GM19193 (cell line): ENCODE results near the gene MIPOL1.

Experiments
- POLR2A ChIP-seq: IDR thresholded peaks from 4 replicates; pipeline ENCODE4 v1.6.1; 2011; ENCODE audit not compliant: insufficient read depth, insufficient read length; ENCODE audit errors: extremely low read depth

Gene MIPOL1

DNA sequence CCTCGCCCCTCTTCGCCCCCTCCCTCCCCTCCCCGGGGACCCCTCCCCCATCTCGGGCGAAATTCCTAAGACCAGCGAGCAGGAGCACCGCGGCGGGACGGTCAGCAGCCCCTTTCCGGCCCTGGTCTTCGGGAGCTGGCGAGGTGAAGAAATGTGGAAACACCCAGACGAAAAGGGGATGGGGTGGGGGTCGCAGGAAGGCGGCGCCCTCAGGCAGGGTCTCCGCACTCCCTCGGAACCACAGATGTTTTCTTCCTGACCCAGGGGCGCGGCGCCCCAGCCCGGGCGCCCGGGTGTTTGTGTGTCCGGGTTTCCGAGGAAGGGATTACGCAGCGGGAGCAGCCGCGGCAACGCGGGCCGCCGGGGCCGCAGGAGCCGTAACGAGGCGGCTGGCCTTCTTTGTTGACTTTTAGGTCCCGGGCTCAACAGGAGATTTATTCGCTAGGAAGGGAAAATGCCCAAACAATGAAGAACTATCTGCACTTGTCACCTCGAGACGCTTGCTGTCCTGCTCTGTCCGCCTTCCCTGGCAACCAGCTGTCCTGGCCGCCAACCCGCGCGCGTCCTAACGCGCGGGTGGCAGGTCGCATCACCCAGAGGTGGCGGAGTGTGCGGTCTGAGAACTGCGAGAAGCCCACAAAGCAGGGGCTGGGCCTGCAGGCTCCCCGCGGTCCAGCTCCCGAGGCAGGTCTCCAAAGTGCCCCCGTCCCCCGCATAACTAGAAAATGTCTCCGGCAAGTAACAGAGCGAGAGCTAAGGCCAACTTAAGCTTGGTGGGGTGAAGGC, 390.3 kb downstream of the MIPOL1 start:
- no peak for TF ChIP-seq POLR2A

- no peak for TF ChIP-seq POLR2A
Observed at GRCh38 chr14:37588667-37588955, 390.9 kb downstream of the MIPOL1 start.

- no peak for TF ChIP-seq POLR2A
Observed at GRCh38 chr14:37588956-37589714, 391.4 kb downstream of the MIPOL1 start.

GRCh38 chr14:37589715-37590427, 392.1 kb downstream of the MIPOL1 start:
- no peak for TF ChIP-seq POLR2A

DNA sequence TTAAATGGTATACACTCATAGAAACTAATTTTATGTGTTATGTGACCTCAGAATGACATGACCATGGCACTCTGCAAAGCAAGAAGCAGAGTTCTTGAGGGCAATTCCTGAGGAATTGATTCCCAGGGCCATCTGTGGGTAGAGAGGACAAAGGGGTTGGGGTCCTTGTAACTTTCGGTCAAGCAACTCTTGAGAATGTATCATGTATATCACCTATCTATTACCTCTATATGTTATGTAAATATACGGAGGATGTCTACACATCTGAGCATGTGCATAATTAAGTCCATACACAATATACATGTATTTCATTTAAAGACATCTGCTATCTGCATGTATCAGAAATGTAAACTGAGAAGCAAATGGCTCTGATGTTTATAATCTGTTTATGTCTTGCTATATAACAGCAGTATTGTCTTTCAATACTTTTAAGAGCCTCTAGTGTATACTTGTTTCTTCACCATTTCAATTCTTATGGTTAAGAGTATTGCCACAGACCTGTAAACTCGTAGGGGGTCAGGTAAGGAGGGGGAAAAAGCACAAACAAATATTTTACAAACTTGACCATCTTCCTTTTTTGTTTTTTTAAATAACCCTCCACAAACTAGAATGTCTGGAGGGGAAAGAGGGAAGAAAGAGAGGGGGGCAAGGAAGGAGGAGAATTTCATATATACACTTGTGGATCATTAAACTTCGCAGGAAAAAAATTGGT, 392.8 kb downstream of the MIPOL1 start:
- no peak for TF ChIP-seq POLR2A

GRCh38 chr14:37591311-37591940, 393.7 kb downstream of the MIPOL1 start:
- TF ChIP-seq POLR2A, result no peak

- TF ChIP-seq POLR2A, result no peak
Observed at GRCh38 chr14:37591941-37592481, 394.3 kb downstream of the MIPOL1 start.

DNA sequence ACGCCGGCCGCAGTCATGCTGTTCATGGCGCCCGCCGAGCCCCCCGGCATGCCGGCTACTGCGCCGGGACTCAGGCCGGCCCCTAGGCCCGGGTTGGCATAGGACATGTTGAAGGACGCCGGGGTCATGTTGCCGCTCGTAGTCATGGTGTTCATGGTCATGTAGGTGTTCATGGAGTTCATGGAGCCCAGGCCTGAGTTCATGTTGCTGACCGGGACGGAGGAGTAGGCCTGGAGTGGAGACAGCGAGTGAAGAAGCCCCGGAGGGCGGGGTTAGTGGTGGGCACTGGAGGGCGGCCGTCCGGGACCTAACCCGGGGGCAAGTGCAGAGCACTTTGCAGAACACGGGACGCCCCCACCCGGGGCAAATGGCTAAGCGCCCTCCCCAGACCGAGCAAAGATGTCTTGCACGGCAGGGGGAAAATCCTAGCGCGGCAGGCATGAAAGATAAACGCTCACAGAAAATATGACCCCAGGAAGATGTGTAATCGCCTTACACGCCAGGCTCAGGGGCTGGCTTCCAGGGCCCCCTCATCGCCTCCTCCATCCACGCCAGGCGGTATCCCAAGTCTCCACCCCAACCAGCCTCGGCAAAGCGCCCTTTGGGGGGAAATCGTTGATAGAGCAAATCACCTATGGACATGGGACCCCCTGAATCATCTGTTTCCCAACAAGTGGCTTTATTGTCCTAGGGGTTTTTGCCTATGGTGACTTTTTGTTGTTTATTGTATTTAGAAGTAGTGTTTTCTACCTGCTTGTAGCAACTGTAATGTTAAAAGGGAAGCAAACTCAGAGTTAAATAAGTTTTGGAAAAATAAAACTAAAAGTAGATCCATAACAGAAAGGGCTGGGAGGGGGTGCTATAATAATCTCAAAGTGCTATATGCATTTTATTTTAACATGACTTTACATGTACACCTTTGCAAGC, 395.0 kb downstream of the MIPOL1 start:
- no peak for TF ChIP-seq POLR2A

DNA sequence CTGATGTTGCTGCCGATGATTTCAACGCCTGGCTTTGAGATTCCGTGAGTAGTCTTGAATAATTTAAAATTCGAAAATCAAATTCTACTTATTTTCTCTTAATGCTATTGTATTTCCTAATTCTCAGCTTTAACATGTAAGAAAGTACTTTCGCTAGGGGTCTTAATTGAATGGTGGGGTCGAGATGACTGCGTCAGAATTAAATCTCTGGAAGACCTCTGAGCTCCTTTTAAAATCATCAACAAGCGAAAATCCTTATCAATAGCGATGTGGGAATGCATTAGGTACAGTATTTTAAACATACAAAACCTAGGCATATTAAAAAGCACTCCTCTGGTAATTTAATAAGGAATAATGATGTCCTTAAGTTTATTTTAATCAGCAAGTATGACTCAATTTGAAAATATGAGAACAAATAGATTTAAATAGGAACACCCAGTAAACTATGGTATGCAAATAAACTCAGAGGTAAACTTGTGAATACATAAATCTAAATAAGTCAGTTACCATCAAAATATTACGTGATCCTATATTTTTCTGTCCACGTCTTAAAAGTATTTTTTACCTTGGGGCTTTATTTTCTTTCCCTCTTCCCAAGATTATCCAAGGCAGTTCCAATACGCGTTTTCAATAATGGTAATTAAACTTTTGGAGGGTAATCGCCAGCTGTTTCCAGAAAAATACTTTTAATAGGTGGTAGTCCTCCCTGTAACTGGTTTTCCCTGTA, 395.9 kb downstream of the MIPOL1 start:
- no peak for TF ChIP-seq POLR2A

GRCh38 chr14:37594238-37594970, 396.7 kb downstream of the MIPOL1 start:
- no peak for TF ChIP-seq POLR2A

GRCh38 chr14:37594971-37595808, 397.5 kb downstream of the MIPOL1 start, which contains the start of the genes FOXA1 and TTC6:
FOXA1 (minus strand) TSS chr14:37595249; CDS start chr14:37594972, 277 bp downstream.
TTC6 (plus strand) TSS chr14:37595629; CDS start chr14:37622065, 26,436 bp downstream.
- no peak for TF ChIP-seq POLR2A
